ENCODE measurements around the gene EGR1.

EGR1 gene

GRCh38 chr5:138453590-138453989 is 11.7 kb upstream of the EGR1 start:
- no peak for DNase-seq (ENCODE audit: low spot score)

GRCh38 chr5:138454121-138454520 is 11.2 kb upstream of the EGR1 start:
- DNase-seq (ENCODE audit: low spot score) = no peak

- no peak for DNase-seq (ENCODE audit: low spot score)
These were observed 9.9 kb upstream of the EGR1 start for GRCh38 chr5:138455232-138455930.

GRCh38 chr5:138457531-138458275 is 7.6 kb upstream of the EGR1 start:
- DNase-seq (ENCODE audit: low spot score) = no peak

GRCh38 chr5:138458384-138458783 is 6.9 kb upstream of the EGR1 start:
- no peak for DNase-seq (ENCODE audit: low spot score)

GRCh38 chr5:138458856-138459255 is 6.4 kb upstream of the EGR1 start:
- DNase-seq (ENCODE audit: low spot score) = no peak

GRCh38 chr5:138459311-138459933 is 5.9 kb upstream of the EGR1 start:
- no peak for DNase-seq (ENCODE audit: low spot score)

GRCh38 chr5:138460032-138460693 is 5.1 kb upstream of the EGR1 start:
- DNase-seq (ENCODE audit: low spot score) = no peak

- peak; percentile 82 for DNase-seq (ENCODE audit: low spot score)
These were observed 3.7 kb upstream of the EGR1 start for GRCh38 chr5:138461343-138462125.

GRCh38 chr5:138463419-138464007 is 1.8 kb upstream of the EGR1 start:
- DNase-seq (ENCODE audit: low spot score) = peak; percentile 8

- peak; percentile 96 for DNase-seq (ENCODE audit: low spot score)
These were observed 1.3 kb upstream of the EGR1 start for GRCh38 chr5:138464008-138464387.

GRCh38 chr5:138464388-138465260 is 655 bp upstream of the EGR1 start:
- DNase-seq (ENCODE audit: low spot score) = peak; percentile 97

GRCh38 chr5:138466125-138466899 is 1.0 kb downstream of the EGR1 start:
- DNase-seq (ENCODE audit: low spot score) = peak; percentile 22

GRCh38 chr5:138466900-138467710 is 1.8 kb downstream of the EGR1 start:
- DNase-seq (ENCODE audit: low spot score) = peak; percentile 12

- peak; percentile 4 for DNase-seq (ENCODE audit: low spot score)
These were observed 2.4 kb downstream of the EGR1 start for GRCh38 chr5:138467711-138468132.

GRCh38 chr5:138468133-138468965 is 3.1 kb downstream of the EGR1 start:
- no peak for DNase-seq (ENCODE audit: low spot score)

GRCh38 chr5:138468966-138469539 is 3.8 kb downstream of the EGR1 start:
- no peak for DNase-seq (ENCODE audit: low spot score)
